Ishikawa (cell line): ENCODE data around the gene SLC38A10.

Experiments
- CEBPB ChIP-seq: IDR thresholded peaks from 2 replicates; pipeline ENCODE4 v1.6.1; 2012
- CREB1 ChIP-seq: IDR thresholded peaks from 2 replicates; pipeline ENCODE4 v1.6.1; 2012; ENCODE audit warnings: low read depth
- EGR1 ChIP-seq: IDR thresholded peaks from 2 replicates; pipeline ENCODE4 v1.6.1; 2012
- EP300 ChIP-seq: IDR thresholded peaks from 2 replicates; pipeline ENCODE4 v1.6.1; 2012; ENCODE audit warnings: borderline replicate concordance
- FOXM1 ChIP-seq: IDR thresholded peaks from 2 replicates; pipeline ENCODE4 v1.6.1; 2012; ENCODE audit warnings: low read depth, borderline replicate concordance
- NFIC ChIP-seq: IDR thresholded peaks from 2 replicates; pipeline ENCODE4 v1.6.1; 2012
- RAD21 ChIP-seq: IDR thresholded peaks from 2 replicates; pipeline ENCODE4 v1.6.1; 2012; ENCODE audit warnings: low read depth
- TAF1 ChIP-seq: IDR thresholded peaks from 2 replicates; pipeline ENCODE4 v1.6.1; 2012; ENCODE audit warnings: low read depth, mild to moderate bottlenecking
- TCF12 ChIP-seq: IDR thresholded peaks from 2 replicates; pipeline ENCODE4 v1.6.1; 2012; ENCODE audit warnings: low read depth
- TEAD4 ChIP-seq: IDR thresholded peaks from 2 replicates; pipeline ENCODE4 v1.6.1; 2012
- YY1 ChIP-seq: IDR thresholded peaks from 2 replicates; pipeline ENCODE4 v1.6.1; 2012; ENCODE audit warnings: low read depth
- ZBTB7A ChIP-seq: IDR thresholded peaks from 2 replicates; pipeline ENCODE4 v1.6.1; 2012; ENCODE audit warnings: low read depth
- TF ChIP-seq, protein P1 (sequence below): IDR thresholded peaks from 2 replicates; pipeline ENCODE4 v1.6.1; 2012; ENCODE audit warnings: low read depth, mild to moderate bottlenecking
- TF ChIP-seq, protein P2 (sequence below): IDR thresholded peaks from 2 replicates; pipeline ENCODE4 v1.6.1; 2012
- TF ChIP-seq, protein P3 (sequence below): IDR thresholded peaks from 2 replicates; pipeline ENCODE4 v1.6.1; 2012

SLC38A10 gene

DNA sequence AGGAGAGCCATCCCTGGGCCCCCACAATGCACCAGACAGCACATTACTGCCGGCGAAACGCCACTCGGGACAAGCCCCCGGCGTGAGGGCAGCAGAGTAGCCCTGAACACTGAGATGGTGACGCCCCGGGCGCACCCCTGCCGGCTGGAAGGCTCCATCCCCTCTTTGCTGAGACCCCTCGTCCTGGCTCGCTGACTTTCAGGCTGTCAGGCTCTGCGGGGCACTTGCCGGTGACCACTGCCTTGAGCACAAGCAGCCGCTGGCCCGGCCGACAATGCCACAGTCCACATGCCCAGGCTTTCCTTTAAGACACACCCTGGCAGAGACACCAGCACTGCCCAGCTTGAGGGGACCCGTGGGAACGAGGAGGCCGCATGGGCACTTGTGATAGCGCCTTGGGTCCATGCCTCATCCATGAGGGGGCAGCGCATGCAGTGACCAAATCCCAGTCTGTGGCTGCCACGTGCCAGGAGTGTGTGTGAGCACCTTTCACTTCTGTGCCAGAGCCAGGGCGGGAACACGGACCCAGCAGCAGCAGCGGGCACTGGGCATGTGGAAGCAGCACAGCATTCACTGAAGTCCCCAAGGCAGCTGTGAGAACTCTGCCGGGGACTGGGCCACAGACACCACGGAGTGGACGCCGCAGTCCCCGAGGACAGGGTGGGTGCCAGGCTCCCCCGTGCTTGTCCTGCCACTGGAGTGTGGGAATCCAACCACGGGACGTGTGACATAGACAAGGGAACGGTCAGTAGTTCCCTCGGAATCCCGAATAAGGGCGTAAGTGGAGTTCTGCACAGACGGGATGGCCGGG, 31.5 kb downstream of the SLC38A10 start:
- TF ChIP-seq YY1, result no peak
- no peak for TF ChIP-seq TAF1
- TF ChIP-seq TCF12, result no peak
- no peak for TF ChIP-seq RAD21
- TF ChIP-seq CEBPB, result no peak
- no peak for TF ChIP-seq CREB1

GRCh38 chr17:81261582-81262336, 33.3 kb downstream of the SLC38A10 start:
- TF ChIP-seq CREB1 (no peak), NFIC (no peak), EGR1 (no peak), ZBTB7A (no peak), YY1 (no peak), RAD21 (no peak), CEBPB (no peak), TAF1 (no peak), TCF12 (no peak), EP300 (no peak), TEAD4 (no peak), FOXM1 (no peak)
- TF ChIP-seq, protein P1, sequence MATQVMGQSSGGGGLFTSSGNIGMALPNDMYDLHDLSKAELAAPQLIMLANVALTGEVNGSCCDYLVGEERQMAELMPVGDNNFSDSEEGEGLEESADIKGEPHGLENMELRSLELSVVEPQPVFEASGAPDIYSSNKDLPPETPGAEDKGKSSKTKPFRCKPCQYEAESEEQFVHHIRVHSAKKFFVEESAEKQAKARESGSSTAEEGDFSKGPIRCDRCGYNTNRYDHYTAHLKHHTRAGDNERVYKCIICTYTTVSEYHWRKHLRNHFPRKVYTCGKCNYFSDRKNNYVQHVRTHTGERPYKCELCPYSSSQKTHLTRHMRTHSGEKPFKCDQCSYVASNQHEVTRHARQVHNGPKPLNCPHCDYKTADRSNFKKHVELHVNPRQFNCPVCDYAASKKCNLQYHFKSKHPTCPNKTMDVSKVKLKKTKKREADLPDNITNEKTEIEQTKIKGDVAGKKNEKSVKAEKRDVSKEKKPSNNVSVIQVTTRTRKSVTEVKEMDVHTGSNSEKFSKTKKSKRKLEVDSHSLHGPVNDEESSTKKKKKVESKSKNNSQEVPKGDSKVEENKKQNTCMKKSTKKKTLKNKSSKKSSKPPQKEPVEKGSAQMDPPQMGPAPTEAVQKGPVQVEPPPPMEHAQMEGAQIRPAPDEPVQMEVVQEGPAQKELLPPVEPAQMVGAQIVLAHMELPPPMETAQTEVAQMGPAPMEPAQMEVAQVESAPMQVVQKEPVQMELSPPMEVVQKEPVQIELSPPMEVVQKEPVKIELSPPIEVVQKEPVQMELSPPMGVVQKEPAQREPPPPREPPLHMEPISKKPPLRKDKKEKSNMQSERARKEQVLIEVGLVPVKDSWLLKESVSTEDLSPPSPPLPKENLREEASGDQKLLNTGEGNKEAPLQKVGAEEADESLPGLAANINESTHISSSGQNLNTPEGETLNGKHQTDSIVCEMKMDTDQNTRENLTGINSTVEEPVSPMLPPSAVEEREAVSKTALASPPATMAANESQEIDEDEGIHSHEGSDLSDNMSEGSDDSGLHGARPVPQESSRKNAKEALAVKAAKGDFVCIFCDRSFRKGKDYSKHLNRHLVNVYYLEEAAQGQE, result no peak
- TF ChIP-seq, protein P2, sequence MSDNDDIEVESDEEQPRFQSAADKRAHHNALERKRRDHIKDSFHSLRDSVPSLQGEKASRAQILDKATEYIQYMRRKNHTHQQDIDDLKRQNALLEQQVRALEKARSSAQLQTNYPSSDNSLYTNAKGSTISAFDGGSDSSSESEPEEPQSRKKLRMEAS, result no peak
- TF ChIP-seq, protein P3, sequence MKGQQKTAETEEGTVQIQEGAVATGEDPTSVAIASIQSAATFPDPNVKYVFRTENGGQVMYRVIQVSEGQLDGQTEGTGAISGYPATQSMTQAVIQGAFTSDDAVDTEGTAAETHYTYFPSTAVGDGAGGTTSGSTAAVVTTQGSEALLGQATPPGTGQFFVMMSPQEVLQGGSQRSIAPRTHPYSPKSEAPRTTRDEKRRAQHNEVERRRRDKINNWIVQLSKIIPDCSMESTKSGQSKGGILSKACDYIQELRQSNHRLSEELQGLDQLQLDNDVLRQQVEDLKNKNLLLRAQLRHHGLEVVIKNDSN, result no peak

DNA sequence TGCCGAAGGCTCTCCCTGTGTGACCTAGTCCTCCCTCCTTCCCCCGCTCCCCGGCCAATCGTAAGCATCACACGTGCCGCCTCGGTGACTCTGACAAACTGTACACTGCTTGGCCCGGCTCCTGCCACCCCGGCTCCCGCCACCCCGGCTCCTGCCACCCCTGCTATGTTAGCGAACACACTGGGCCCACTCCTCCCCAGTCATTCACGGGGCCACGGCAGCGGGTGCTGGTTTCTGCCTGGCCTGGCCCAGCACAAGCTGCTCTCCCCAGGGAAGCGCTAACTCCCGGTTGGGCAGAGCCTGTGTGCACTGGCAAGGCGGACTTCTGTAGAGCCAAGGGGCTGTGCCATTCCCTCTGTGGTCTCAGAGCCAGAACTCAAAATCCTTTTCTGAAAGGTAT, 34.0 kb downstream of the SLC38A10 start:
- no peak for TF ChIP-seq TAF1
- TF ChIP-seq TEAD4, result no peak
- TF ChIP-seq FOXM1, result no peak
- TF ChIP-seq ZBTB7A, result no peak
- no peak for TF ChIP-seq EGR1
- TF ChIP-seq, protein P3, result no peak
- no peak for TF ChIP-seq CREB1
- TF ChIP-seq EP300, result no peak
- TF ChIP-seq CEBPB, result no peak
- TF ChIP-seq YY1, result no peak

GRCh38 chr17:81260641-81261040, 34.5 kb downstream of the SLC38A10 start:
- TF ChIP-seq RAD21, result no peak
- TF ChIP-seq EP300, result no peak
- no peak for TF ChIP-seq CREB1

DNA sequence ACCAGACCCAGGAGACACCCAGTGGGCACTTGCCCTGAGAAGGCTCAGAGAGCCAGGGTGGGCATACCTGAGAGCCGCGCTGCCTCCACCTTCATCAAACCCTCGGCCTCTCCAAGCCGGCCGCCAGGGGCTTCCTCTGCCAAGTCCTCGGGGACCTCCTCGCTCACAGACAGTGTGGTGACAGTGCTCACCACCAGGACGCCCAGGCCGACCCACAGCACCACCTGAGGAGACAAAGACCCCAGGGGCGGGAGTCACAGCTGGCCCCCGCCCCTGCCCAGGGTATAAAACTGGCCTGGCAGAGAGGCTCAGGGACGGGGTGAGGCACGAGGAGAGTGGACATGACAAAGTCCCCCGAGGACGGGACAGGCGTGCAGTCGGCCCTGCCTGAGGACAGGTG, 34.9 kb downstream of the SLC38A10 start:
- TF ChIP-seq FOXM1 (no peak), NFIC (no peak), TCF12 (no peak), RAD21 (no peak), TEAD4 (no peak), EGR1 (no peak)
- TF ChIP-seq, protein P2, result no peak
- TF ChIP-seq, protein P1, result no peak

- TF ChIP-seq ZBTB7A, result no peak
Measured at GRCh38 chr17:81259058-81259605, 36.0 kb downstream of the SLC38A10 start.
